ENCODE results near the gene MTIF2. TPM values are rescaled to one million over a fixed set of nuclear protein-coding genes. Genes with fewer than 3 reads are reported as not detected.
"Not testable (repeated sequence)": the region's sequence is repeated elsewhere in the genome, so short reads cannot be mapped to it uniquely, and the experiment has no call there.

The MTIF2 gene
- total and polyA plus RNA-seq, 9 of the 15 experiments (the other 6 are each of a cell fraction or from before 2014, with no cell fraction given): 58.7 to 143 (median 105) TPM

- TF ChIP-seq MYC (IDR thresholded peaks at IDR 0.05; ENCODE audit: low read depth, low read length) (peak; percentile 17; the same call in 1 of the 2 replicates), JUND (IDR thresholded peaks at IDR 0.05; ENCODE audit: borderline replicate concordance, low read depth, low read length) (0 out of 2 replicates have a peak, but pooled peaks have one; percentile 12), ELF1 (tag; IDR thresholded peaks at IDR 0.05) (peak; percentile 63), ELF2 (CRISPR knock-in tag; IDR thresholded peaks at IDR 0.05) (peak; percentile 25; the same call in 1 of the 2 replicates), ZBTB40 (IDR thresholded peaks at IDR 0.05) (0 out of 2 replicates have a peak, but pooled peaks have one; percentile 45), HNRNPK (IDR thresholded peaks at IDR 0.05; ENCODE audit: low read depth, low read length, poor library complexity, severe bottlenecking) (peak; percentile 74), THRB (CRISPR knock-in tag; conservative IDR thresholded peaks at IDR 0.05) (peak; percentile 69; the same call in 1 of the 2 replicates), NCOA2 (IDR thresholded peaks at IDR 0.05; ENCODE audit: partially characterized antibody in 2 of 2) (peak in 1 of 2 experiments; percentile 29), OTX1 (CRISPR knock-in tag; IDR thresholded peaks at IDR 0.05) (peak; percentile 84; the same call in 1 of the 2 replicates), ZEB2 (IDR thresholded peaks at IDR 0.05) (0 out of 2 replicates have a peak, but pooled peaks have one; percentile 16), NCOR1 (IDR thresholded peaks at IDR 0.05) (peak; percentile 32; the same call in 1 of the 2 replicates)
- not testable (repeated sequence) for TF ChIP-seq MYC (CRISPR knock-in tag; IDR thresholded peaks at IDR 0.05; ENCODE audit: borderline replicate concordance, low read depth); JUND (tag; IDR thresholded peaks at IDR 0.05; ENCODE audit: borderline replicate concordance, low read depth, low read length); ZBTB40 (CRISPR knock-in tag; IDR thresholded peaks at IDR 0.05)
These were observed 41.4 kb downstream of the MTIF2 start (continued) for GRCh38 chr2:55227437-55228225.
